ENCODE results near the gene AFAP1.

- no peak for TF ChIP-seq CTCF (IDR thresholded peaks at IDR 0.05)
- TF ChIP-seq POLR2AphosphoS5 (IDR thresholded peaks at IDR 0.05), result no peak
- no peak for TF ChIP-seq EP300 (IDR thresholded peaks at IDR 0.05)
- no peak for TF ChIP-seq POLR2A (IDR thresholded peaks at IDR 0.05)
Measured at GRCh38 chr4:7853271-7853670, 86.4 kb downstream of the AFAP1 start.
